Fibroblast of villous mesenchyme (primary cell): ENCODE data around the gene QSOX2. TPM values are rescaled to one million over a fixed set of nuclear protein-coding genes. Genes with fewer than 3 reads are reported as not detected.

Experiments
- DNase-seq: peaks from one replicate; pipeline ENCODE4 v3.0.0-alpha.2; 2010; ENCODE audit warnings: low read depth
- H3K4me3 ChIP-seq: 2 replicates; pipeline ENCODE4 v1.5.1; 2011; ENCODE audit warnings: low read depth, mild to moderate bottlenecking, low read length
- total RNA-seq: library from RNA; depleted of rRNA; stranded (reverse); fragments of >200 nt; gene quantifications from 2 replicates; pipeline ENCODE4 v1.2.3, GENCODE V29; 2012
- TF ChIP-seq, protein P1 (sequence below): IDR thresholded peaks from 2 replicates; pipeline ENCODE4 v1.5.1; 2012; ENCODE audit warnings: low read depth, mild to moderate bottlenecking, low read length; ENCODE audit not compliant: insufficient read depth

QSOX2 gene
- total RNA-seq, 1 donor: 15.1 TPM

DNA sequence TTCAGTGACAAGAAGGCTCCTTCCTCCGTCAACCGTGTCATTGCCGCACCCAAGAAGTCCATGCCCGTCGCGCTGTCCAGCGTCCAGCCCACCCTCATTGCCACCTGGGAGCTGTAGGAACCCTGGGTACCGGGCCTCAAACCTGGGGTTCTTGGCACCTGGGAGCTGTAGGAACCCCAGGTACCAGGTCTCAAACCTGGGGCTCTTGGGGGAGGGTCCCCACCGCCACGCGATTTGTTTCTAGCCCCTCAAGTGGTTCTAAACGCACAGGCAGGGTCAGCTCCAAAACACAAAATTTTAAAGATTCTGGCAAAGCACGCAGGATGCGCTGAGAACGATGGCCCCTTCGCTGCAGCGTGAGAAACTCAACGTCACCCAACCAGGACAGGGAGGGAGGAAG is 58.4 kb downstream of the QSOX2 start:
- TF ChIP-seq, protein P1, sequence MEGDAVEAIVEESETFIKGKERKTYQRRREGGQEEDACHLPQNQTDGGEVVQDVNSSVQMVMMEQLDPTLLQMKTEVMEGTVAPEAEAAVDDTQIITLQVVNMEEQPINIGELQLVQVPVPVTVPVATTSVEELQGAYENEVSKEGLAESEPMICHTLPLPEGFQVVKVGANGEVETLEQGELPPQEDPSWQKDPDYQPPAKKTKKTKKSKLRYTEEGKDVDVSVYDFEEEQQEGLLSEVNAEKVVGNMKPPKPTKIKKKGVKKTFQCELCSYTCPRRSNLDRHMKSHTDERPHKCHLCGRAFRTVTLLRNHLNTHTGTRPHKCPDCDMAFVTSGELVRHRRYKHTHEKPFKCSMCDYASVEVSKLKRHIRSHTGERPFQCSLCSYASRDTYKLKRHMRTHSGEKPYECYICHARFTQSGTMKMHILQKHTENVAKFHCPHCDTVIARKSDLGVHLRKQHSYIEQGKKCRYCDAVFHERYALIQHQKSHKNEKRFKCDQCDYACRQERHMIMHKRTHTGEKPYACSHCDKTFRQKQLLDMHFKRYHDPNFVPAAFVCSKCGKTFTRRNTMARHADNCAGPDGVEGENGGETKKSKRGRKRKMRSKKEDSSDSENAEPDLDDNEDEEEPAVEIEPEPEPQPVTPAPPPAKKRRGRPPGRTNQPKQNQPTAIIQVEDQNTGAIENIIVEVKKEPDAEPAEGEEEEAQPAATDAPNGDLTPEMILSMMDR: no peak
- DNase-seq: no peak
- no peak overlapping the region for H3K4me3 ChIP-seq

DNA sequence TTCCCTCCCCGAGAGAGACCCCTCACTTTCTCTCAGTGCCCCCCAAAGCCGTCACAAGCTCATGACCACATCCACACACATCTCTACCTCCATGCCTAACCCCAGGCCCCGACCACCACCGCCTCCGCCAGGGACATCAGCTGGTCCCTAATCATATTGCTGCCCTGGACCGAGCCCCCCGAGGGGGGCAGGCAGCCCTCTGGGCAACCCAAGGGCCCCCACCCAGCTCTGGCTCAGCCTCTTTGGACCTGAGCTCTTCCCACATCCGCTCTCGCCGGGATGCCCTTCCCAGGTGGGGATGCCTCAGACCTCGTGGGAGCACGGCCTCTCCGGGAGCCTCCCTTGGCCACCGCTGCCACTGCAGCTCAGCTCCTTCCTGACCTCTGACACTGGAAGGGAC is 59.2 kb downstream of the QSOX2 start:
- no peak for DNase-seq
- TF ChIP-seq, protein P1: no peak
- H3K4me3 ChIP-seq: no peak overlapping the region

DNA sequence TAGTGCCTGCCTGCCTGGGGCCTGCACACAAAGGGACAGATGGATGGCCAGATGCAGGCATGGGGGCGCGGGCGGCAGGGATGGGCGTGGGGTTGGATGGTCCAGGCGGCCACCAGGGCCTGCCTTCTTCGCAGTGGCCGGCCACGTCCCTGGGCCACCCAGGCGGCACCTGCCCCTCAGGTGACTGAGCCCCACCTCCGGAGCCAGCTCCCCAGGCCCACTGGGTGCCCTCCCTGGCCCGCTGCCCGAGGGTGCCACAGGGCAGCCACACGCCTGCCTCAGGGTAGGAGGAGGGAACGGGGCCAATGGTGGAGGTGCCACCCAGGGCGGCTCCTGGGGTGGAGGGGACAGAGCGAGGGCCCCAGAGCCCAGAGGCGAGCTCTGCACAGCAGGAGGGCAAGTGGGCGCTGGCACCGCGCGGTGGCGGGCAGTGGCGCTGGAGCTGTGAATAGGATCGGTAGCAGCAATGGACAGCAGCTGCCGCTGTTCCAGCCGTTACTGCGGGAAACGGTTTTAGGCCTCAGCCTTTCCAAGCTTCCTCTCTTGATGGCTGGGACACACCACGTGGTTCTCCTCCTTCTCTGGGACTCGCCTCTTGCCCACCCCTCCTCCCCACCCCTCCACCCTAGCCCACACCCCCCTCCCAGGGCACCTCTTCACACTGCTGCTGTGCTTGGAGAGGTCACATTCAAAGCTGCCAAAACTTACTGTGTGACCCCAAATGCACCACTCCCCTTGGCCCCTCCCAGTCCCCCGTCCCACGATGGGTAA is 59.8 kb downstream of the QSOX2 start:
- TF ChIP-seq, protein P1: no peak
- no peak overlapping the region for H3K4me3 ChIP-seq
- no peak for DNase-seq

DNA sequence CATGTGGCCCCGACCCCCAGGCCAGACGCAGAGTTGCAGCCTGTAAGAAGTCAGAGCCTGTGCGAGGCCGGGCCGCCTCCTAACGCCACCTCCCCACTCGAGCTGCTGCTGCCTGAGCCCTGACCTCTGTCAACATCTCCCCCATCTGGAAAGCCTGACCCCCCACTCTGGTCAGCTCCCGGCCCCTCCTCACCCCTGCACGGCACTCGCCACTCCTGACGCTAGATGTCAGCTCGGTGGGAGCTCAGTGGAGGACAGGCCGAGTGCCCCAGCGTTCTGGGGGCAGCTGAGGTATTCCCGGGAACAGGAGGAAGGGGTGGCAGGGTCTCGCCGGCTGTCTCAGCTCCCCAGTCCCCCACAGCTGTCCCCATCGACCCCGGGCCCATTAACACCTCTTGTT is 60.5 kb downstream of the QSOX2 start:
- no peak overlapping the region for H3K4me3 ChIP-seq
- TF ChIP-seq, protein P1: no peak
- DNase-seq: no peak

DNA sequence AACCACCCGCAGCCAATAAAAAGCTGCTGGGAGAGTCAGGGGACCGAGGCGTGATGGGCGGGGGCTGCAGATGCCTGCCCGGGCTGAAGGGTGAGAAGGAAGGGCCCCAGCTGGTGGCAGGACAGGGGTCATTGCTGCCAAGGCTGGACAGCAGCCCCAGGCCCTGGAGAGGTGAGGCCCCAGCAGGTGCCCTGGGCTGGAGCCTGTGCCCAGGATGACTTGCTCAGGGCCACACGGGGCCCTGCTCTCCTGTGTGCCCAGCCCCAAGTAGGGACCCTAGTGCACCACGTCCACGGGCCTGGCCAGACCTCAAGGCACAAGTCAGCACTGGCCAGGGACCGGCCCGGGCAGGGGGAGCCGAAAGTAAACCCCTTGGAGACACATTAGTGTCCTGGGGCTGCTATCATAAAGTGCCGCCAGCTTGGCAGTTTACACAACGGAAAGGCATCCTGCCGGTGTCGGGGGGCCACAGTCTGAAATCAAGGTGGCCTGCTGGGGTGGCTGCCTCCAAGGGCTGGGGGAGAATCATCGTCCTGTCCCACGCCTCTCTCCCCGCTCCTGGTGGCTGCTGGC is 62.7 kb downstream of the QSOX2 start:
- no peak overlapping the region for H3K4me3 ChIP-seq
- DNase-seq: no peak
- TF ChIP-seq, protein P1: no peak

DNA sequence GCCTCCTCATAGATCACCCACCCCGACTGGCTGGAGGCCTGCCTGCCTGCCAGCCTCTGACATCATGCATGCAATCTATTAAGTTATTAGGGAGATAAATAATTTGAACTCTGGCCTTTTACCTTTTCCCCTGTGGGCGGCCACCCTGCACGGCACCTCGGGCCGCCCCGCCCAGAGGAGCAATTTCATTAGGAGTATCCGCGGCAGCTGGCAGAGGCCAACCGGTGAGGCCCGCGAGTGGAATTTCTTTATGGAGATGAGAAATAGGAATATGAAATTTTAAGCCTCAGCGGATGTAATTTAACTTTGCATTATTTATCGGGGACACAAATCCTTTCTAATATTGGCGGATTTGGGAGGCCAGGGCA is 63.2 kb downstream of the QSOX2 start:
- DNase-seq: no peak
- TF ChIP-seq, protein P1: no peak
- no peak overlapping the region for H3K4me3 ChIP-seq
